H9 (cell line): ENCODE results near the gene ZFTA. TPM values are rescaled to one million over a fixed set of nuclear protein-coding genes. Genes with fewer than 3 reads are reported as not detected.

Experiments
- DNase-seq: peaks from one replicate; pipeline ENCODE4 v3.0.0-alpha.2; 2017
- H2AFZ ChIP-seq: one replicate; pipeline ENCODE4 v1.6.1; 2013; ENCODE audit warnings: mild to moderate bottlenecking, low read length, control low read depth, moderate library complexity
- H2AK5ac ChIP-seq: 2 replicates; pipeline ENCODE4 v1.6.1; 2013; ENCODE audit warnings: low read length, control low read depth, mixed read lengths; ENCODE audit not compliant: insufficient read length
- H2BK120ac ChIP-seq: one replicate; pipeline ENCODE4 v1.6.1; 2013; ENCODE audit warnings: low read depth, mild to moderate bottlenecking, low read length, control low read depth, inconsistent platforms; ENCODE audit not compliant: poor library complexity, severe bottlenecking
- H2BK12ac ChIP-seq: 2 replicates; pipeline ENCODE4 v1.6.1; 2013; ENCODE audit warnings: low read length, control low read depth, mixed read lengths, low read depth; ENCODE audit not compliant: insufficient read length
- H2BK15ac ChIP-seq: 2 replicates; pipeline ENCODE4 v1.6.1; 2013; ENCODE audit warnings: low read depth, low read length, control low read depth
- H2BK20ac ChIP-seq: one replicate; pipeline ENCODE4 v1.6.1; 2013; ENCODE audit warnings: low read depth, mild to moderate bottlenecking, low read length, control low read depth, inconsistent platforms; ENCODE audit not compliant: poor library complexity, severe bottlenecking
- H2BK5ac ChIP-seq: 2 replicates; pipeline ENCODE4 v1.6.1; 2013; ENCODE audit warnings: low read length, control low read depth, mixed read lengths; ENCODE audit not compliant: insufficient read length
- H3K14ac ChIP-seq: 2 replicates; pipeline ENCODE4 v1.6.1; 2013; ENCODE audit warnings: low read length, control low read depth; ENCODE audit not compliant: insufficient read depth
- H3K18ac ChIP-seq: 2 replicates; pipeline ENCODE4 v1.6.1; 2013; ENCODE audit warnings: low read depth, mild to moderate bottlenecking, mixed read lengths, low read length, control low read depth; ENCODE audit not compliant: insufficient read length
- H3K23ac ChIP-seq: 2 replicates; pipeline ENCODE4 v1.6.1; 2013; ENCODE audit warnings: low read length, control low read depth, mixed read lengths, low read depth; ENCODE audit not compliant: insufficient read length
- H3K23me2 ChIP-seq: 2 replicates; pipeline ENCODE4 v1.6.1; 2013; ENCODE audit warnings: low read depth, mild to moderate bottlenecking, mixed read lengths, low read length, control low read depth; ENCODE audit not compliant: insufficient read length, poor library complexity, severe bottlenecking
- H3K27ac ChIP-seq: 2 replicates; pipeline ENCODE4 v1.5.1; 2013; ENCODE audit warnings: low read length, control low read depth, mixed read lengths, low read depth; ENCODE audit not compliant: insufficient read length
- H3K27me3 ChIP-seq: 2 replicates; pipeline ENCODE4 v1.6.1; 2013; ENCODE audit warnings: low read length, control low read depth, inconsistent platforms; ENCODE audit not compliant: insufficient read depth
- H3K4ac ChIP-seq: 2 replicates; pipeline ENCODE4 v1.6.1; 2013; ENCODE audit warnings: low read depth, mild to moderate bottlenecking, control low read depth, inconsistent platforms, low read length, moderate library complexity
- H3K4me1 ChIP-seq: 2 replicates; pipeline ENCODE4 v1.6.1; 2013; ENCODE audit warnings: low read length, control low read depth, inconsistent platforms; ENCODE audit not compliant: insufficient read depth
- H3K4me2 ChIP-seq: 2 replicates; pipeline ENCODE4 v1.6.1; 2013; ENCODE audit warnings: low read length, control low read depth, mixed read lengths; ENCODE audit not compliant: insufficient read length, insufficient read depth
- H3K56ac ChIP-seq: 2 replicates; pipeline ENCODE4 v1.6.1; 2013; ENCODE audit warnings: low read depth, mild to moderate bottlenecking, mixed read lengths, low read length, control low read depth; ENCODE audit not compliant: insufficient read length
- H3K79me1 ChIP-seq: 2 replicates; pipeline ENCODE4 v1.6.1; 2013; ENCODE audit warnings: low read depth, mild to moderate bottlenecking, moderate library complexity, low read length, control low read depth, inconsistent platforms; ENCODE audit not compliant: insufficient read depth, poor library complexity, severe bottlenecking
- H3K79me2 ChIP-seq: 2 replicates; pipeline ENCODE4 v1.6.1; 2013; ENCODE audit warnings: low read length, control low read depth, inconsistent platforms; ENCODE audit not compliant: insufficient read depth
- H3K9ac ChIP-seq: 2 replicates; pipeline ENCODE4 v1.6.1; 2013; ENCODE audit warnings: low read length, control low read depth, mixed read lengths; ENCODE audit not compliant: insufficient read length; ENCODE audit errors: extremely low read depth
- H3K9me3 ChIP-seq: one replicate; pipeline ENCODE4 v1.6.1; 2013; ENCODE audit warnings: low read depth, low read length, inconsistent platforms; ENCODE audit not compliant: control insufficient read depth
- H3T11ph ChIP-seq: one replicate; pipeline ENCODE4 v1.6.1; 2013; ENCODE audit warnings: mild to moderate bottlenecking, low read length, control low read depth, inconsistent platforms
- H4K20me1 ChIP-seq: one replicate; pipeline ENCODE4 v1.6.1; 2013; ENCODE audit not compliant: control insufficient read depth, insufficient read length, insufficient read depth
- H4K5ac ChIP-seq: 2 replicates; pipeline ENCODE4 v1.6.1; 2013; ENCODE audit warnings: low read depth, mild to moderate bottlenecking, mixed read lengths, low read length, control low read depth; ENCODE audit not compliant: insufficient read length
- H4K8ac ChIP-seq: replicated peaks from 2 replicates; pipeline ENCODE4 v1.6.1; 2013; ENCODE audit warnings: low read length, control low read depth, mixed read lengths, low read depth; ENCODE audit not compliant: insufficient read length
- H4K91ac ChIP-seq: 2 replicates; pipeline ENCODE4 v1.6.1; 2013; ENCODE audit warnings: low read depth, mild to moderate bottlenecking, moderate library complexity, mixed read lengths, low read length, control low read depth; ENCODE audit not compliant: insufficient read length
- H3K27ac Mint-ChIP-seq, 3 experiments: 2 replicates in 2 of 3; 3 replicates in 1 of 3; pipeline ENCODE4 v1.8.0; 2020 to 2021; ENCODE audit warnings: mixed read lengths in 3 of 3, mild to moderate bottlenecking in 1 of 3, moderate library complexity in 1 of 3
- H3K27me3 Mint-ChIP-seq: 2 replicates; pipeline ENCODE4 v1.8.0; 2021; ENCODE audit warnings: low read depth, mild to moderate bottlenecking, moderate library complexity, mixed read lengths
- H3K36me3 Mint-ChIP-seq, 3 experiments: 2 replicates in 2 of 3; 3 replicates in 1 of 3; pipeline ENCODE4 v1.8.0; 2020 to 2021; ENCODE audit warnings: low read depth in 3 of 3, mixed read lengths in 3 of 3; ENCODE audit not compliant: insufficient read depth in 1 of 3
- H3K4me1 Mint-ChIP-seq, 2 experiments: 2 replicates each; pipeline ENCODE4 v1.8.0; 2020; ENCODE audit warnings: mixed read lengths in 2 of 2
- H3K4me3 Mint-ChIP-seq, 2 experiments: 2 replicates in 1 of 2; 3 replicates in 1 of 2; pipeline ENCODE4 v1.8.0; 2020 to 2021; ENCODE audit warnings: mild to moderate bottlenecking in 2 of 2, mixed read lengths in 2 of 2, moderate library complexity in 1 of 2
- H3K9me3 Mint-ChIP-seq, 2 experiments: 2 replicates in 1 of 2; 3 replicates in 1 of 2; pipeline ENCODE4 v1.8.0; 2020; ENCODE audit warnings: mild to moderate bottlenecking in 2 of 2, mixed read lengths in 2 of 2, moderate library complexity in 1 of 2
- CTCF ChIP-seq: fragments of 200-600 bp; sonication (generic); conservative IDR thresholded peaks from 3 replicates; pipeline ENCODE4 v1.8.0; 2021; ENCODE audit warnings: antibody characterized with exemption, mild to moderate bottlenecking
- WGBS: extraction: QIAGEN DNeasy Blood & Tissue Kit; methylation state at CpG from one replicate; pipeline ENCODE4 v1.1.7; 2013; ENCODE audit warnings: missing lambda C conversion rate, low lambda C conversion rate, mixed read lengths; ENCODE audit not compliant: insufficient read length; ENCODE audit errors: extremely low coverage; 5-methylcytosine and 5-hydroxymethylcytosine counted together
- total RNA-seq: library from RNA; stranded (reverse); gene quantifications from 2 replicates; pipeline ENCODE4 v1.2.1, GENCODE V29; 2021

ZFTA gene
- total RNA-seq, 1 experiment from 2014 or later = 48.2 TPM

GRCh38 chr11:63720611-63721010, 48.0 kb downstream of the ZFTA start:
- Histone ChIP-seq H4K5ac (no peak overlapping the region), H3K56ac (no peak overlapping the region), H4K91ac (no peak overlapping the region), H3K4me2 (no peak overlapping the region), H3K18ac (no peak overlapping the region), H3K14ac (no peak overlapping the region), H2BK15ac (no peak overlapping the region), H4K8ac (no peak overlapping the region), H3K4me1 (no peaks in the 10 kb centered on the region), H3K9ac (no peak overlapping the region), H3K4ac (no peak overlapping the region), H2BK5ac (no peak overlapping the region), H2AK5ac (no peak overlapping the region), H2BK12ac (no peak overlapping the region), H4K20me1 (no peaks in the 10 kb centered on the region), H3K79me1 (peaks cover 7% of the 10 kb centered on the region), H3K27ac (no peak overlapping the region), H3K79me2 (peaks cover 4% of the 10 kb centered on the region; the same call in 1 of the 2 replicates), H3K27me3 (no peaks in the 10 kb centered on the region), H2BK120ac (no peak overlapping the region), H3T11ph (no peak overlapping the region), H3K9me3 (no peaks in the 10 kb centered on the region), H2AFZ (no peak overlapping the region), H2BK20ac (no peak overlapping the region), H3K23me2 (no peaks in the 10 kb centered on the region), H3K23ac (no peak overlapping the region)
- H3K27ac Mint-ChIP-seq = no peak overlapping the region
- no peaks in the 10 kb centered on the region for H3K9me3 Mint-ChIP-seq
- H3K27me3 Mint-ChIP-seq = no peaks in the 10 kb centered on the region
- WGBS = no CpG with 5 or more reads among the region's 3 CpGs
- TF ChIP-seq CTCF = no peak
- peaks cover 0 to 6% (median 5%) of the 10 kb centered on the region in 3 experiments; a peak in 3 of 7 replicates for H3K36me3 Mint-ChIP-seq
- DNase-seq = no peak
- no peak overlapping the region for H3K4me3 Mint-ChIP-seq
- H3K4me1 Mint-ChIP-seq = peaks cover 2 to 5% of the 10 kb centered on the region in 2 experiments; a peak in 3 of 4 replicates
